Esophagus squamous epithelium (tissue), 4 donors: ENCODE measurements around the gene CALB2.

Experiments
- POLR2A ChIP-seq, 4 donors: fragments of 450-650 bp; IDR thresholded peaks; one replicate each; pipeline ENCODE4 v1.6.1; 2017; ENCODE audit warnings: antibody characterized with exemption in 4 of 4, mild to moderate bottlenecking in 4 of 4, moderate library complexity in 3 of 4
- TF ChIP-seq, protein P1 (sequence below), 6 experiments: fragments of 450-650 bp in 4 of 6; fragments of 200-600 bp in 2 of 6; sonication (generic) in 2 of 6; IDR thresholded peaks; one replicate each; pipeline ENCODE4 v1.5.1; 2016 to 2019; ENCODE audit warnings: antibody characterized with exemption in 6 of 6, mild to moderate bottlenecking in 4 of 6, moderate library complexity in 4 of 6

DNA sequence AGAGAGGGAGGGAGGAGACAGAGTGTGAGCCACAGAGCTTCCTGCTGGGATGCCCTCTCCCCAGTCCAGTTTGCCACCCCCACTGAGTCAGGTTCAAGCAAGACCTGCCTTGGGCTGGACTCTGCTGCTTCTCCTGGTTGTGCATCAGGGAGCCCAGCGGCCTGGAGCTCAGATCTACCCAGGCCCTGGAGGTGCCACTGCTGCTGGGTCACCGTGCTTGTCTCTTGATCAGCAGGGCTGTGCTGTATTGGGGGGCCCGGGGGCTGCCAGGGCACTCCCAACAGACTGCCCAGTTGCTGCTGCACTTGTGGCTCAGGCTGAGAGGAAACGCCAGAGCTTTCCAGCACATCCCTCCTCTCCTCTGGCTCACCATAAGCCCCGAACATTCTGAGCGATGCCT, 74.4 kb downstream of the CALB2 start:
- TF ChIP-seq, protein P1, sequence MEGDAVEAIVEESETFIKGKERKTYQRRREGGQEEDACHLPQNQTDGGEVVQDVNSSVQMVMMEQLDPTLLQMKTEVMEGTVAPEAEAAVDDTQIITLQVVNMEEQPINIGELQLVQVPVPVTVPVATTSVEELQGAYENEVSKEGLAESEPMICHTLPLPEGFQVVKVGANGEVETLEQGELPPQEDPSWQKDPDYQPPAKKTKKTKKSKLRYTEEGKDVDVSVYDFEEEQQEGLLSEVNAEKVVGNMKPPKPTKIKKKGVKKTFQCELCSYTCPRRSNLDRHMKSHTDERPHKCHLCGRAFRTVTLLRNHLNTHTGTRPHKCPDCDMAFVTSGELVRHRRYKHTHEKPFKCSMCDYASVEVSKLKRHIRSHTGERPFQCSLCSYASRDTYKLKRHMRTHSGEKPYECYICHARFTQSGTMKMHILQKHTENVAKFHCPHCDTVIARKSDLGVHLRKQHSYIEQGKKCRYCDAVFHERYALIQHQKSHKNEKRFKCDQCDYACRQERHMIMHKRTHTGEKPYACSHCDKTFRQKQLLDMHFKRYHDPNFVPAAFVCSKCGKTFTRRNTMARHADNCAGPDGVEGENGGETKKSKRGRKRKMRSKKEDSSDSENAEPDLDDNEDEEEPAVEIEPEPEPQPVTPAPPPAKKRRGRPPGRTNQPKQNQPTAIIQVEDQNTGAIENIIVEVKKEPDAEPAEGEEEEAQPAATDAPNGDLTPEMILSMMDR (IDR thresholded peaks at IDR 0.05), result no peak
- no peak for TF ChIP-seq POLR2A (IDR thresholded peaks at IDR 0.05)
